SK-N-SH treated with all-trans-retinoic acid at 6 μM for 48 hours (cell line): ENCODE data around the gene RPS4Y1.

Experiments used
- ARNTL ChIP-seq: fragments of 450-650 bp; formaldehyde crosslinking; IDR thresholded peaks from 2 replicates; pipeline ENCODE4 v1.5.0; 2020; ENCODE audit warnings: low read depth, mild to moderate bottlenecking, moderate library complexity, borderline replicate concordance
- CREB5 ChIP-seq: fragments of 250-450 bp; sonication (Bioruptor Pico); IDR thresholded peaks from 2 replicates; pipeline ENCODE4 v1.5.1; 2020; ENCODE audit warnings: low read depth, mild to moderate bottlenecking, moderate library complexity
- OSR1 ChIP-seq: fragments of 250-450 bp; sonication (Bioruptor Pico); IDR thresholded peaks from 2 replicates; pipeline ENCODE4 v1.8.0; 2022; ENCODE audit warnings: moderate library complexity, mild to moderate bottlenecking, inconsistent platforms
- PPARA ChIP-seq: fragments of 250-450 bp; sonication (Bioruptor Pico); IDR thresholded peaks from 2 replicates; pipeline ENCODE4 v1.5.0; 2020; ENCODE audit warnings: mild to moderate bottlenecking, borderline replicate concordance
- RARB ChIP-seq: fragments of 250-450 bp; sonication (Bioruptor Pico); IDR thresholded peaks from 2 replicates; pipeline ENCODE4 v1.8.0; 2021; ENCODE audit warnings: mild to moderate bottlenecking, moderate library complexity
- SNAI2 ChIP-seq: fragments of 250-450 bp; sonication (Bioruptor Pico); IDR thresholded peaks from 2 replicates; pipeline ENCODE4 v1.5.0; 2020; ENCODE audit warnings: mild to moderate bottlenecking, moderate library complexity
- ZFP3 ChIP-seq: fragments of 250-450 bp; sonication (Bioruptor Pico); IDR thresholded peaks from 2 replicates; pipeline ENCODE4 v1.5.0; 2020; ENCODE audit warnings: mild to moderate bottlenecking, moderate library complexity
- ZFP30 ChIP-seq: fragments of 450-650 bp; formaldehyde crosslinking; IDR thresholded peaks from 2 replicates; pipeline ENCODE4 v1.5.0; 2022; ENCODE audit warnings: mild to moderate bottlenecking, moderate library complexity

- TF ChIP-seq OSR1 (no peak), SNAI2 (CRISPR knock-in tag) (no peak), PPARA (CRISPR knock-in tag) (no peak), CREB5 (CRISPR knock-in tag) (no peak), ARNTL (CRISPR knock-in tag) (no peak), ZFP30 (CRISPR knock-in tag) (no peak), RARB (no peak), ZFP3 (no peak)
Observed at GRCh38 chrY:2846791-2847190, 5.4 kb downstream of the RPS4Y1 start.
